ENCODE results near the gene LRP6.

Gene LRP6

DNA sequence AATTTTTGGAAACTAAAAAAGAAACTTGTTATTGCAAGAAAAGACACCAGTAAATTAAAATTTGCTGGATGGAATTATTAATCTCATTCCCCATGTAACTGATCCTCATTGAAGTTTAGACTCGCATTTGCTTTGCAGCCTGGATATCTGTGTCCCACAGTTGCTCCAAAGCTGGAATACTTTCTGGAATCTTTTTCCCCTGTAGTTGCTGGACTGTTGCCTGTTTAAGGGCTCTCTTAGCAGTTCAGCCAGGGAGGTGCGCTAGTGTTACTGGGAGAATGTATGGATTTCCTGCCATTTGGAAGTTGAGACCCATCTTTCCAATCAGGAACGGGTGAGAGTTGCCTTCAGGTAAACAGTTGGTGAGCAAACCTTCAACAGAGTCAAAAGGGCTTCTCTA, 175.8 kb downstream of the LRP6 start:
- no peak overlapping the region for H3K27ac ChIP-seq
- ChIA-PET POLR2A (ENCODE audit: low non-redundant PET) (no interaction called here), CTCF (interaction anchor here (0.6 to 1.1 kb wide), 2 partner anchors 34 to 237 kb away, joined by 4 to 8 read pairs; no protein-coding TSS in a partner anchor)
- DNase-seq (ENCODE audit: low spot score): no peak
- no peak for TF ChIP-seq CTCF (conservative IDR thresholded peaks at IDR 0.05; ENCODE audit: low read depth)

GRCh38 chr12:12088761-12089160, 178.1 kb downstream of the LRP6 start:
- CTCF ChIA-PET: no interaction called here
- TF ChIP-seq CTCF (conservative IDR thresholded peaks at IDR 0.05; ENCODE audit: low read depth): no peak
- H3K27ac ChIP-seq: no peak overlapping the region
- no peak for DNase-seq (ENCODE audit: low spot score)
- POLR2A ChIA-PET (ENCODE audit: low non-redundant PET): no interaction called here

DNA sequence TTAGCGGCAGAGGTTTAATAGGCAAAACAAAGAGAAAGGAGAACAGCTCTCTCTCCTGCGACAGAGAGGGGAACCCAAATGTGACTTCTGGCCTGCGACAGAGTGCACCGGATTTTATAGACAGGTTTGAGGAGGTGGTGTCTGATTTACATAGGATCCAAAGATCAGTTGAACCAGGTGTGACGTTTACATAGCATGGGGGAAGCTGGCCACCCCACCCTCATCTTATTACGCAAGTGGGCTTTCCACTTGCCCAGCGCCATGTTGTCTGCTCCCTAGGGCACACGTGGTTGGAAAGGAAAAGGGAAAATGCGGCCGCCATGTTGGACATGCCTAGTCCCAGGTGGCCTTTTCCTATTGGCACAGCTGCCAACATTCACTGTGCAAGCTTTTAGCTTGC, 178.7 kb downstream of the LRP6 start:
- CTCF ChIA-PET: no interaction called here
- H3K27ac ChIP-seq: no peak overlapping the region
- no peak for DNase-seq (ENCODE audit: low spot score)
- TF ChIP-seq CTCF (conservative IDR thresholded peaks at IDR 0.05; ENCODE audit: low read depth): no peak
- POLR2A ChIA-PET (ENCODE audit: low non-redundant PET): no interaction called here

DNA sequence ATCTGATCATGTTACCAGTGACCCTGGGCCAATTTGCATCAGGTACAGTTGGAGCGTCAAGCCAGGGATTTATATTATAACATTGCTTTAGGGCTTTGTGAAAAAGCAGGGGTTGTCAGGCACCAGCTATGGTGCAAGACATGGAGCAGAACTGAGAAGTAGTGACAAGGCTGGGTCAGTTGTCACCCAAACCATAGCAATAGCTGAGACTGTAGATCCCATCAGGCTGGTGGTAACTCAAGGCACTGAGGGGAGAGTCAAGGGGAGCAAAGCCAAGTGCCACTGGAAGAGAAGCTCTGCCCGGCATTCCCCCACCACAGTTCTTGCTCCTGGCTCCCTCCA, 179.2 kb downstream of the LRP6 start:
- no peak overlapping the region for H3K27ac ChIP-seq
- no peak for DNase-seq (ENCODE audit: low spot score)
- POLR2A ChIA-PET (ENCODE audit: low non-redundant PET): no interaction called here
- no peak for TF ChIP-seq CTCF (conservative IDR thresholded peaks at IDR 0.05; ENCODE audit: low read depth)
- CTCF ChIA-PET: no interaction called here

DNA sequence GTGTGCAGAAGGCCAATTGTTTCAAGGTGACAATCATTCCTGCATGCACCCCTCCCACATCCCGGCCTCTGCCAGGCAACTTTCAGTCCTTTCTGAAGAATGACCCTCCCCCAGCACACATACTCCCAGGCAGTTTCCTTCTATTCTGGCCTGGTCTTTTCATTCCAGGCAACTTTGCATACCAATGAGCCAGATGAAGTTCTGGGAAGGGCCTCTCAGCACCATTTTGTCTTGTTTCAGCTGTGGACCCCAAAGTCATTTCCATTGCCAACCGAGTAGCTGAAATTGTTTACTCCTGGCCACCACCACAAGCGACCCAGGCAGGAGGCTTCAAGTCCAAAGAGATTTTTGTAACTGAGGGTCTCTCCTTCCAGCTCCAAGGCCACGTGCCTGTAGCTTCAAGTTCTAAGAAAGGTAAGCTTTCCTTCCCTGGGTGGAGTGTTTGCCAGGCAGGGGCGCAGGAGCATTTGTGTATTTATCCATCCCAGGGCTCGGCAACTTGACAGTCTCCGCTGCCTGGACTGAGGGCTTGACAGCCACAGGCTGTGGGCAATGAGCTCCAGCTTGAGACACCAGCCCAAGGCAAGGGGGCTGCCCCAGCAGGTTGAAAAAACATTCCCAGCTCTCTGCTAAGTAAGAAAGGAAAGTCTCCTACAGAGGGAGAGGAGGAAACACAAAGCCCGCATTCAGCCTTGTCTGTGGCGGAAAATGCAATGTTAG, 179.7 kb downstream of the LRP6 start:
- ChIA-PET CTCF (no interaction called here), POLR2A (ENCODE audit: low non-redundant PET) (no interaction called here)
- no peak for TF ChIP-seq CTCF (conservative IDR thresholded peaks at IDR 0.05; ENCODE audit: low read depth)
- H3K27ac ChIP-seq: no peak overlapping the region
- DNase-seq (ENCODE audit: low spot score): no peak

GRCh38 chr12:12086362-12086761, 180.5 kb downstream of the LRP6 start:
- CTCF ChIA-PET: no interaction called here
- POLR2A ChIA-PET (ENCODE audit: low non-redundant PET): no interaction called here
- no peak for TF ChIP-seq CTCF (conservative IDR thresholded peaks at IDR 0.05; ENCODE audit: low read depth)
- no peak for DNase-seq (ENCODE audit: low spot score)
- H3K27ac ChIP-seq: no peak overlapping the region

All from RWPE1 (cell line).